HCT116 (cell line): ENCODE data around the gene PKHD1.

ENCODE experiments used
- ATF3 ChIP-seq: IDR thresholded peaks from 2 replicates; pipeline ENCODE4 v1.6.1; 2012
- CBX3 ChIP-seq: IDR thresholded peaks from 2 replicates; pipeline ENCODE4 v1.6.1; 2012; ENCODE audit warnings: low read depth
- CEBPB ChIP-seq: IDR thresholded peaks from 2 replicates; pipeline ENCODE4 v1.6.1; 2012; ENCODE audit warnings: low read depth
- CTCF ChIP-seq, 3 experiments: fragments of 200-600 bp in 1 of 3; sonication (generic) in 1 of 3; IDR thresholded peaks in 2 of 3; conservative IDR thresholded peaks in 1 of 3; 2 replicates each; pipeline ENCODE4 v1.5.1; 2012 to 2017; ENCODE audit warnings: low read depth in 2 of 3, low read length in 2 of 3, antibody characterized with exemption in 1 of 3, borderline replicate concordance in 1 of 3, control low read depth in 1 of 3, mild to moderate bottlenecking in 1 of 3, mixed read lengths in 1 of 3, mixed run types in 1 of 3, moderate library complexity in 1 of 3; ENCODE audit not compliant: insufficient read depth in 1 of 3
- EZH2 ChIP-seq: fragments of 200-600 bp; sonication (generic); IDR thresholded peaks from 2 replicates; pipeline ENCODE4 v1.6.1; 2017; ENCODE audit warnings: antibody characterized with exemption, mixed run types
- JUND ChIP-seq: IDR thresholded peaks from 2 replicates; pipeline ENCODE4 v1.6.1; 2012
- POLR2A ChIP-seq: IDR thresholded peaks from 2 replicates; pipeline ENCODE4 v1.7.0; 2011; ENCODE audit warnings: borderline replicate concordance; ENCODE audit not compliant: insufficient read depth, insufficient read length; ENCODE audit errors: extremely low read depth
- POLR2AphosphoS5 ChIP-seq: IDR thresholded peaks from 2 replicates; pipeline ENCODE4 v1.6.1; 2011; ENCODE audit warnings: mild to moderate bottlenecking, low read depth, low read length, moderate library complexity
- SIN3A ChIP-seq: IDR thresholded peaks from 2 replicates; pipeline ENCODE4 v1.6.1; 2012; ENCODE audit warnings: low read depth
- TCF7L2 ChIP-seq: IDR thresholded peaks from 2 replicates; pipeline ENCODE4 v1.7.0; 2011; ENCODE audit warnings: borderline replicate concordance, inconsistent platforms; ENCODE audit not compliant: insufficient read depth, insufficient read length; ENCODE audit errors: extremely low read depth
- YY1 ChIP-seq: IDR thresholded peaks from 2 replicates; pipeline ENCODE4 v1.6.1; 2011; ENCODE audit warnings: low read length, low read depth, moderate library complexity, mild to moderate bottlenecking; ENCODE audit not compliant: insufficient replicate concordance; ENCODE audit errors: extremely low read depth

- TF ChIP-seq CTCF (IDR thresholded peaks at IDR 0.05 in 2 of 3, conservative IDR thresholded peaks at IDR 0.05 in 1 of 3; ENCODE audit: borderline replicate concordance in 1 of 3, insufficient read depth in 1 of 3, low read depth in 2 of 3, low read length in 2 of 3) (no peak), YY1 (no peak), POLR2A (no peak), JUND (no peak), SIN3A (no peak), CBX3 (no peak), POLR2AphosphoS5 (no peak), CEBPB (no peak), EZH2 (no peak), ATF3 (no peak), TCF7L2 (no peak)
Observed at GRCh38 chr6:51765230-51765629, 322.2 kb downstream of the PKHD1 start.
